Effector memory CD8-positive, alpha-beta T cell (primary cell): ENCODE data around the gene SEMA7A.
"Not testable (repeated sequence)": the region's sequence is repeated elsewhere in the genome, so short reads cannot be mapped to it uniquely, and the experiment has no call there.

ENCODE experiments used
- ATAC-seq: fragments of 150-1000 bp; cut with Tn5 transposase; replicated peaks from 2 replicates; pipeline ENCODE4 v1.10.0; 2021; ENCODE audit warnings: mild to moderate bottlenecking, moderate library complexity
- DNase-seq, 3 experiments: peaks; one replicate each; pipeline ENCODE4 v3.0.0; 2021
- H3K27ac Mint-ChIP-seq, 2 donors: one replicate each; pipeline ENCODE4 v1.8.0; 2022; ENCODE audit warnings: mild to moderate bottlenecking in 2 of 2, mixed read lengths in 2 of 2, moderate library complexity in 2 of 2
- H3K27me3 Mint-ChIP-seq, 2 donors: one replicate each; pipeline ENCODE4 v1.8.0; 2022; ENCODE audit warnings: mixed read lengths in 2 of 2
- H3K36me3 Mint-ChIP-seq: one replicate; pipeline ENCODE4 v1.8.0; 2022; ENCODE audit warnings: mild to moderate bottlenecking, moderate library complexity, mixed read lengths; ENCODE audit not compliant: insufficient read depth
- H3K4me1 Mint-ChIP-seq, 2 donors: one replicate each; pipeline ENCODE4 v1.8.0; 2022; ENCODE audit warnings: low read depth in 2 of 2, mixed read lengths in 2 of 2
- H3K4me3 Mint-ChIP-seq, 2 donors: one replicate each; pipeline ENCODE4 v1.8.0; 2022; ENCODE audit warnings: mild to moderate bottlenecking in 2 of 2, mixed read lengths in 2 of 2, moderate library complexity in 2 of 2
- H3K9me3 Mint-ChIP-seq, 2 donors: one replicate each; pipeline ENCODE4 v1.8.0; 2022; ENCODE audit warnings: mixed read lengths in 2 of 2

SEMA7A gene

DNA sequence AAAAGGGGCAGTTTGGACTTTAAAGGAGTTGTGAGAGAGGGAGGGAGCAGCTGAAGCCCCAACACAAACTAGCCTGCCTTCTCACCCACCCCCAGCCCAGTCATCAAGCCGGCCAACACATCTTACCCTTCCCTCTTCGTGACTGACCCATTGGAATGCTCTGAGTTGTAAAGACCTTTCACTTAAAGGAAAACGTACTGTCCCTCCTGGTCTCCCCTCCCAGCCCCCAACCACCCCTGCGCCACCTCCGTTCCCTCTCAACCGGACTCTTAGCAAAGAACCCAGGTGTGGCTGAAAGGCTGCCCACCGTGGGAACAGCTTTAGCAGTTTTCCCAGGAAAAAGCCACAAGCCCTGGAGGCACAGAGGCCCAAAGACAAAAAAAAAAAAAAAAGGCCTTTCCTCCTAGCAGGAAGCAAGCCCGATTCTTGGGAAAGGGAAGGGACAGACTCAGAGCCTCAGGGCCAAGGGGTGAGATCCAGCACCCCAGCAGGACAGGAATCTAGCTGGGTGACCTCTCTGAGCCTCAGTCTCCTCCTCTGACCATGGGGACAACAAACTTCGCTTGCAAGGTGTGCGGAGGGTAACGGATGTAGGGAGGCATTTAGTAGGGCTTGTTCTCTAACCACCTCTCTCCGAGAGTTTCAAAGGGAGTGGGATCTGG is 68.7 kb downstream of the SEMA7A start:
- no peak overlapping the region for H3K27ac Mint-ChIP-seq
- H3K9me3 Mint-ChIP-seq, result no peaks in the 10 kb centered on the region
- peaks cover 27 to 56% of the 10 kb centered on the region in 2 donors for H3K27me3 Mint-ChIP-seq

DNA sequence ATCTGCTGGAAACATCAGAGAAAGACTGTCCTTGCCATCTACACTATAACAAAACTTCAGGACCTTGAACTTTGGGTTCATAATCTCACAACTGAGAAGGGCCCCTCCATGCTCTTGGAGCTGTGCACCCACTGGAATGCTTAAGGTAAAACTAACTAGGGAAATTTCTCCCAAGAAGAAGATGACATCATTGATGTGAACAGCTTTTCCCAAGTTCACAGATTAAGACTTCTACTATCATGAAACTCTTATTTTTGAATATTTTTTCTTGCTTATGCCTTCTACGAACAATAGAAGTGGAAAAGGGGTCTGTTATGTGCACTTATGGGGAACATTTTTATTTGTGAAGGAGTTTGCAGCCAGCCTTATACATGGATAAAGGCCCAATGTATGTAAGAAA is 71.3 kb downstream of the SEMA7A start:
- no peak for DNase-seq
- ATAC-seq, result no peak
- H3K27ac Mint-ChIP-seq, result no peak overlapping the region
- H3K4me1 Mint-ChIP-seq, result peaks cover 0 to 4% of the 10 kb centered on the region in 2 donors
- H3K36me3 Mint-ChIP-seq, result peaks cover 3% of the 10 kb centered on the region
- H3K4me3 Mint-ChIP-seq, result no peak overlapping the region
- peaks cover 12 to 30% of the 10 kb centered on the region in 2 donors for H3K27me3 Mint-ChIP-seq
- H3K9me3 Mint-ChIP-seq, result no peaks in the 10 kb centered on the region

More for the DNA sequence above, 68.7 kb downstream of the SEMA7A start:
- Mint-ChIP-seq H3K4me1 (peaks cover 0 to 4% of the 10 kb centered on the region in 2 donors), H3K4me3 (peak overlapping the region; percentile 69 to 77), H3K36me3 (peaks cover 3% of the 10 kb centered on the region)
- DNase-seq (no peak), ATAC-seq (no peak)

DNA sequence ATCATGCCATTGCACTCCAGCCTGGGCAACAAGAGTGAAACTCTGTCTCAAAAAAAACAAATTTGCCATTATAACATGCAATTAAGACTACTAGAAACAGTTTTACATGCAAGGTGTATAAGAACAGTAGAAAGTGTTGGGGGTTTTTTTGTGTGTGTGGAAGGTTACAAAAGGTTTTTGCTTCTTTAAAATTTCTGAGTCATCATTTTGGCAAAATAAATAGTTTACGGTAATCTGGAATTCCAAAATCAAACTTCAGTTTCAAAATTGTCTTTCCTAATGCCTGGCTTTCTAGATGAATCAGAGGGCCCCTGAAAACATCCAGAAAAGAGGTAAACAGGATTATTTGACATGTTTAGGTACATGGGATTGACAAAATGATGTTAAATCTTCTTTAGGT is 72.9 kb downstream of the SEMA7A start:
- H3K27ac Mint-ChIP-seq, H3K4me3 Mint-ChIP-seq, H3K4me1 Mint-ChIP-seq: not testable (repeated sequence)

DNA sequence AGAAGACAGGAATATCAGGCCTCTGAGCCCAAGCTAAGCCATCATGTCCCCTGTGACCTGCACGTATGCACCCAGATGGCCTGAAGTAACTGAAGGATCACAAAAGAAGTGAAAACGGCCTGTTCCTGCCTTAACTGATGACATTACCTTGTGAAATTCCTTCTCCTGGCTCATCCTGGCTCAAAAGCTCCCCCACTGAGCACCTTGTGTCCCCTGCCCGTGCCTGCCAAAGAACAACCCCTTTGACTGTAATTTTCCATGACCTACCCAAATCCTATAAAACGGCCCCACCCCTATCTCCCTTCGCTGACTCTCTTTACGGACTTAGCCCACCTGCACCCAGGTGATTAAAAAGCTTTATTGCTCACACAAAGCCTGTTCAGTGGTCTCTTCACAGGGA is 74.4 kb downstream of the SEMA7A start:
- peaks cover 17 to 19% of the 10 kb centered on the region in 2 donors for H3K27me3 Mint-ChIP-seq
- H3K4me3 Mint-ChIP-seq, DNase-seq, H3K36me3 Mint-ChIP-seq, ATAC-seq, H3K9me3 Mint-ChIP-seq, H3K27ac Mint-ChIP-seq, H3K4me1 Mint-ChIP-seq: not testable (repeated sequence)

More for the DNA sequence above, 72.9 kb downstream of the SEMA7A start:
- H3K9me3 Mint-ChIP-seq, DNase-seq, ATAC-seq, H3K36me3 Mint-ChIP-seq: not testable (repeated sequence)
- H3K27me3 Mint-ChIP-seq, result peaks cover 13 to 19% of the 10 kb centered on the region in 2 donors
